Hematopoietic multipotent progenitor cell treated with erythropoietin and hydrocortisone succinate and interleukin-3 and kit ligand, for 17 days (in vitro differentiated cells): Measurements from ENCODE around the gene NYAP1.

ENCODE experiments used
- DNase-seq: peaks from one replicate; pipeline ENCODE4 v3.0.0-alpha.2; 2015; ENCODE audit warnings: low spot score

NYAP1 gene

DNA sequence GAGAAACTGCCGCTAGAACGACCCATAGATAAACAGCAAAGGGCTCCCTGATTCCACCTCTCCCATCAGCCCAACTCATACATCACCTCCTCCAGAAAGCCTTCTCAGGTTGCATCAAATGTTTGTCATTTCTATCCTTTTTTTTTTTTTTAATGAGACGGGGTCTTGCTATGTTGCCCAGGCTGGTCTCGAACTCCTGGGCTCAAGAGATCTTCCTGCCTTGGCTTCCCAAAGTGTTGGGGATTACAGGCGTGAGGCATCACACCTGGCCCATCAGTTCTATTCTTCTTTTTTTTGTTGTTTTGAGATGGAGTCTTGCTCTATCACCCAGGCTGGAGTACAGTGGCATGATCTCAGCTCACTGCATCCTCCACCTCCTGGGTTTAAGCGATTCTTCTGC, 26.7 kb upstream of the NYAP1 start:
- DNase-seq = no peak

DNA sequence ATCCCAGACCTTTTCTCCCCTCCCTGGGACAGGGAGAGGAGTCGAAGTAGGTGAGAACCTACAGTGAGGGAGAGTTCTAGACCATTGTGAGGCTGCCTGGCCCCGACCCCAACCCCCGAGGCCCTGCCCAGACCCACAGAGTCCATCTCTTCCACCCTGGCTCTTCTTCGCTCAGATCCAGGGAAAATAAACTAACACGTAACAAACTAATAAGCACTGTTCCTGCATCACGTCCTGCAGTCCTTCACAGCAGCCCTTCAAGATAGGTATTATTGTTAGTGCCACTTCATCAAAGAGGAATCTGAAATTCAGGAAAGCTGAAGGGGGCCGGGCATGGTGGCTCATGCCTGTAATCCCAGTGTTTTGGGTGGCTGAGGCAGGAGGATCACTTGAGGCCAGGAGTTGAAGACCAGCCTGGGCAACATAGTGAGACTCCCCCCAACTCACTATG, 19.5 kb upstream of the NYAP1 start, which contains the start of gene SPACDR:
Gene SPACDR (minus strand): TSS at position 51 of the 451 bp plus-strand sequence. CDS start 235 bp downstream, outside the sequence.
- DNase-seq = no peak

- no peak for DNase-seq
These were observed 18.9 kb upstream of the NYAP1 start for GRCh38 chr7:100464791-100465190.

DNA sequence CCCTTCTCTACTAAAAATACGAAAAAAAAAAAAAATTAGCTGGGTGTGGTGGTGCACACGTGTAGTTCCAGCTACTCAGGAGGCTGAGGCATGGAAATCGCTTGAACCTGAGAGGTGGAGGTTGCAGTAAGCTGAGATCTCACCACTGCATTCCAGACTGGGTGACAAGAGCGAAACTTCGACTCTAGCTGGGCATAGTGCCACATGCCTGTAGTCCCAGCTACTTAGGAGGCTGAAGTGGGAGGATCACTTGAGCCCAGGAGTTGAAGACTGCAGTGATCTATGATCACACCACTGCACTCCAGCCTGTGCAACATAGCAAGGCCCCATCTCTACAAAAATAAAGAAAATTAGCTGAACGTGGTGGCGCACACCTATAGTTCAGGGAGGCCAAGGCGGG, 18.4 kb upstream of the NYAP1 start:
- no peak for DNase-seq

DNA sequence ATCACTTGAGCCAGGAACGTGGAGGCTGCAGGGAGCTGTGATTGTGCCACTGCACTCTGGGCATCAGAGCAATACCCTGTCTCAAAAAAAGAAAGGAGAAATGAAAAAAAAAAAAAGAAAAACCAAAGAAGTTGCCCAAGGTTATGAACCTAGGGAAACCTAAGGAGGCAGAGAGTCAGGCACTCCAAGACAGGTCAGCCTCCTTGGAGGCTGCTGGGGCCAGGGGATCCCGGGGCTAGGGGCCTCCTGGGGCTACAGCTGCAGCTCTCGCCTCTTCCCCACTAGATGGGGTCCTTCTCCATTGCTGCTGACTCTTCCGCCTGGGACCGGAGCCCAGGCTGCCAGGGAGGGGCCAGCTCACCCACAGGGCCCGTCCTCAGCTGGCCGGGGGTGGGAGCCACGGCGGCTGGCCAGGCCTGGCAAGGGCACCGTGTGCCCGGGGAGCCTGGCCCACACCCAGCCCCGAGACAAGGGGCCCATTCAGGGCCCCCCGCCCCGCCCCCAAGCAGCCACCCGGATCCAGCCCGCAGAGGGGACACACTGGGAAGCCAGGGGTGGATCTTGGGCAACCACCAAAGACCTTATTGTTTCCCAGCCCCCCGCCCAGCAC, 17.9 kb upstream of the NYAP1 start:
- DNase-seq = peak; percentile 55

GRCh38 chr7:100466653-100467605, 16.8 kb upstream of the NYAP1 start:
- no peak for DNase-seq

GRCh38 chr7:100467638-100468373, 15.9 kb upstream of the NYAP1 start:
- no peak for DNase-seq

- DNase-seq = peak; percentile 87
These were observed 14.3 kb upstream of the NYAP1 start for GRCh38 chr7:100469227-100470044.

- no peak for DNase-seq
These were observed 12.7 kb upstream of the NYAP1 start for GRCh38 chr7:100471021-100471420.

- DNase-seq = no peak
These were observed 11.4 kb upstream of the NYAP1 start for GRCh38 chr7:100472121-100472851.

DNA sequence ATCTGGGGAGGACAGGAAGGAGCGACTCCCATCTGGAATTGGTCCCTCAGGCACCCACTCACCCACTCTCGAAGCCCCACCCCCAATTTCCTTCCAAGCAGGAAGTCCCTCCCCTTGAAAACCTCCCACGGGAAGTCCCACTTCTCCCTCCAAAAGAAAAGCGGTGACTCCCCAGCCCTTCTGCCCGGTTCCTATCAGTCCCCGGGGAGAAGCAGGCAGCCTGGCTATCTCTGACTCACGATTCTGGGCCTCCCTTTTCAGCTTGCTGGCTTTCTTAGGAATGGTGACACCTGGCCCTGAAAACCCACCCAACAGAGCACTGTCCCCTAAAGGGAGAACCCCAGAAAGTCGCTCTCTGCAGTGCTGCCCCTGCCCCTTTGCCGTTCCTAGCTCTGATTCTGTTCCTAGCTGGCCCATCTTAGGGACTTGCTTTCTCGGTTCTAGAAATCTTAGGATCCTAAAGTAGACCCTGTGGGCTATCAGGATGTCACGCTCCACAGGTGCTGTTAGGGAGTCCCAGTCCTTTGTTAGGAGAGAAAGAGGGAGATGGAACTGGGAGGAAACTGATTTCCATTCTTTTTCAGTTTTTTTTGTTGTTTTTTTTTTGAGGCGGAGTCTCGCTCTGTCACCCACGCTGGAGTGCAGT, 10.8 kb upstream of the NYAP1 start:
- DNase-seq = peak; percentile 38

GRCh38 chr7:100475549-100475948, 8.2 kb upstream of the NYAP1 start:
- DNase-seq = peak; percentile 49

GRCh38 chr7:100476101-100476780, 7.5 kb upstream of the NYAP1 start:
- DNase-seq = peak; percentile 18

GRCh38 chr7:100476903-100477870, 6.5 kb upstream of the NYAP1 start:
- peak; percentile 71 for DNase-seq

- peak; percentile 23 for DNase-seq
These were observed 5.9 kb upstream of the NYAP1 start for GRCh38 chr7:100477871-100478267.

- peak; percentile 96 for DNase-seq
These were observed 4.6 kb upstream of the NYAP1 start, which contains the start of gene TSC22D4 for GRCh38 chr7:100478958-100479660. TSC22D4 (minus strand) TSS chr7:100479214; CDS start chr7:100478038, 1,176 bp downstream.

GRCh38 chr7:100481466-100481865, 2.3 kb upstream of the NYAP1 start:
- no peak for DNase-seq

DNA sequence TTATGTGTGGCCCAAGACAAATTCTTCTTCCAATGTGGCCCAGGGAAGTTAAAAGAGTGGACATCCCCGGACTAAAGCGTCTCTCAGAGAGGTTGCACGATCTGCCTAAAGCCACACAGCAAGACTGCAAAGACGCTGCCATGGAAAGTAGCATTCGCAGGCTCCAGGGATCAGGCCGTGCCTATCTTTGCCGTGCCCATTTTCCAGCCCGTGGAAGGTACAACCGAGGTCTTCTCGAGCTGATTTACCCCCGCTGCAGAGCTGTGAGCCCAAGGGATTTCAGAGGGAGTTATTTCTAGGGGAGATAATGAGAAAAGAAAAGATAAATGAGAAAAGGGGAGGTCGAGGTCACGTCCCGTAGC, 1.0 kb upstream of the NYAP1 start:
- DNase-seq = no peak
